Measurements from ENCODE around the gene INTS7.

DNA sequence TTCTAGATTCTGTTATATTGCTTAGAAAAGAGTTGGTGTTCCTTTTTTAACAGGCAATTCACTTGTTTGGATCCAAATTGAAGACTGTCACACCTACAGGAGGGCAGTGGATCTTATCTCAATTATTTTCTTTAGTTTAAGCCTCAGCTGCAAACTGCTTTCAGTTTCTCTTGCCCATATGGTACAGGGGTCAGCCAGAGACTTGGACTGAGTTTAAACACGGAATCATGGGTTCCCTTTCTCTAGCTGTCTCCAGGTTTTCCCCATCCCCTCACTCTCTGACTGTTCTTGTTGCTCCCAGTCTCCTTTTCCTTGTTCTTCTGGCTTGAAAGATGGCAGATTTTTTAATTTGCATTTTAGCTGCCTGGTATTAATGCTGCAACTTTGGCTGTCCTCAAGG lies 18.6 kb upstream of the INTS7 start:
- TF ChIP-seq POLR2A (IDR thresholded peaks at IDR 0.05; ENCODE audit: low read depth, low read length) (no peak), POLR2AphosphoS5 (IDR thresholded peaks at IDR 0.05; ENCODE audit: low read depth, low read length) (no peak), TAF1 (IDR thresholded peaks at IDR 0.05; ENCODE audit: borderline replicate concordance, low read depth, low read length) (no peak)
